ENCODE measurements around the gene ATXN1. TPM values are rescaled to one million over a fixed set of nuclear protein-coding genes. Genes with fewer than 3 reads are reported as not detected.

Gene ATXN1
- total RNA-seq, 1 experiment from 2014 or later: 8.1 TPM

DNA sequence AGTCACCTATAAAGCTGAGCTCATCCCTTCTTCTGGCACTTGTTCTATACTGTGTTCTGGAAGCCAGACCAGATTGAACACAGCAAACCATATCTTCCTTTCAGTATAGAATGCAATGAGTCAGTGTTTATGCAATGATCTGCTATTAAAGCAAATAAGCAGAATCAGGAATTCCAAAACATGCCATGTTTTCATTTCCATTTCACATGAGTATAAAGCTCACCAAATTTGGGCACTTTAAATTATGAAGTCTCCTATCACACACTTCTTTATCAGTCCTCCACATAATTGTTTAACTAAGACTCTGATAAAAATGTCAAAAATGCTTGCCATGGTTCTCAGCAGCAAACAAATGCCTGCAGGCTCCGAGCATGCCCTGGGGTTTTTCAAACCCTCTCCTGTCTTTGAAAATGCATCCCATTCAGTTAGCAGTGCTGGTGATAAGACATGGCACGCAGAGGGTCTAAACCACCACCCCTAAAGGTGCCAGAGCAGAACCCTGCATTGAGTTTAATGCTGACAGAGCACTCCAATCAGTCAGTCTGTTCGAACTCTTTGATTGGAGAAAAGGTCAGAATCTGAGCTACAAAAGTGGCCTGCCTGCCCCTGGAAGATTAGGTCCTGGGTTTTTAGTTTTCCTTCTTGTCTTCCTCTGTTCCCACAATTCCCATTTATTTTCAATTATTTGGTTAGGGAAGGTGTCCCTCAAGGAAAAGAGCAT, 288.8 kb downstream of the ATXN1 start (continued):
- TF ChIP-seq, protein P1, sequence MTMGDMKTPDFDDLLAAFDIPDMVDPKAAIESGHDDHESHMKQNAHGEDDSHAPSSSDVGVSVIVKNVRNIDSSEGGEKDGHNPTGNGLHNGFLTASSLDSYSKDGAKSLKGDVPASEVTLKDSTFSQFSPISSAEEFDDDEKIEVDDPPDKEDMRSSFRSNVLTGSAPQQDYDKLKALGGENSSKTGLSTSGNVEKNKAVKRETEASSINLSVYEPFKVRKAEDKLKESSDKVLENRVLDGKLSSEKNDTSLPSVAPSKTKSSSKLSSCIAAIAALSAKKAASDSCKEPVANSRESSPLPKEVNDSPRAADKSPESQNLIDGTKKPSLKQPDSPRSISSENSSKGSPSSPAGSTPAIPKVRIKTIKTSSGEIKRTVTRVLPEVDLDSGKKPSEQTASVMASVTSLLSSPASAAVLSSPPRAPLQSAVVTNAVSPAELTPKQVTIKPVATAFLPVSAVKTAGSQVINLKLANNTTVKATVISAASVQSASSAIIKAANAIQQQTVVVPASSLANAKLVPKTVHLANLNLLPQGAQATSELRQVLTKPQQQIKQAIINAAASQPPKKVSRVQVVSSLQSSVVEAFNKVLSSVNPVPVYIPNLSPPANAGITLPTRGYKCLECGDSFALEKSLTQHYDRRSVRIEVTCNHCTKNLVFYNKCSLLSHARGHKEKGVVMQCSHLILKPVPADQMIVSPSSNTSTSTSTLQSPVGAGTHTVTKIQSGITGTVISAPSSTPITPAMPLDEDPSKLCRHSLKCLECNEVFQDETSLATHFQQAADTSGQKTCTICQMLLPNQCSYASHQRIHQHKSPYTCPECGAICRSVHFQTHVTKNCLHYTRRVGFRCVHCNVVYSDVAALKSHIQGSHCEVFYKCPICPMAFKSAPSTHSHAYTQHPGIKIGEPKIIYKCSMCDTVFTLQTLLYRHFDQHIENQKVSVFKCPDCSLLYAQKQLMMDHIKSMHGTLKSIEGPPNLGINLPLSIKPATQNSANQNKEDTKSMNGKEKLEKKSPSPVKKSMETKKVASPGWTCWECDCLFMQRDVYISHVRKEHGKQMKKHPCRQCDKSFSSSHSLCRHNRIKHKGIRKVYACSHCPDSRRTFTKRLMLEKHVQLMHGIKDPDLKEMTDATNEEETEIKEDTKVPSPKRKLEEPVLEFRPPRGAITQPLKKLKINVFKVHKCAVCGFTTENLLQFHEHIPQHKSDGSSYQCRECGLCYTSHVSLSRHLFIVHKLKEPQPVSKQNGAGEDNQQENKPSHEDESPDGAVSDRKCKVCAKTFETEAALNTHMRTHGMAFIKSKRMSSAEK (CRISPR knock-in tag; IDR thresholded peaks at IDR 0.05; ENCODE audit: borderline replicate concordance): no peak
- TF ChIP-seq AR (CRISPR knock-in tag; IDR thresholded peaks at IDR 0.05): no peak
- TF ChIP-seq KAT7 (CRISPR knock-in tag; IDR thresholded peaks at IDR 0.05; ENCODE audit: borderline replicate concordance): no peak
- no peak for TF ChIP-seq SMAD3 (CRISPR knock-in tag; IDR thresholded peaks at IDR 0.05; ENCODE audit: borderline replicate concordance)
- TF ChIP-seq TP53 (CRISPR knock-in tag; IDR thresholded peaks at IDR 0.05): no peak
- TF ChIP-seq FOXP4 (CRISPR knock-in tag; IDR thresholded peaks at IDR 0.05): no peak
- TF ChIP-seq ZNF425 (CRISPR knock-in tag; conservative IDR thresholded peaks at IDR 0.05): no peak
- TF ChIP-seq, protein P2, sequence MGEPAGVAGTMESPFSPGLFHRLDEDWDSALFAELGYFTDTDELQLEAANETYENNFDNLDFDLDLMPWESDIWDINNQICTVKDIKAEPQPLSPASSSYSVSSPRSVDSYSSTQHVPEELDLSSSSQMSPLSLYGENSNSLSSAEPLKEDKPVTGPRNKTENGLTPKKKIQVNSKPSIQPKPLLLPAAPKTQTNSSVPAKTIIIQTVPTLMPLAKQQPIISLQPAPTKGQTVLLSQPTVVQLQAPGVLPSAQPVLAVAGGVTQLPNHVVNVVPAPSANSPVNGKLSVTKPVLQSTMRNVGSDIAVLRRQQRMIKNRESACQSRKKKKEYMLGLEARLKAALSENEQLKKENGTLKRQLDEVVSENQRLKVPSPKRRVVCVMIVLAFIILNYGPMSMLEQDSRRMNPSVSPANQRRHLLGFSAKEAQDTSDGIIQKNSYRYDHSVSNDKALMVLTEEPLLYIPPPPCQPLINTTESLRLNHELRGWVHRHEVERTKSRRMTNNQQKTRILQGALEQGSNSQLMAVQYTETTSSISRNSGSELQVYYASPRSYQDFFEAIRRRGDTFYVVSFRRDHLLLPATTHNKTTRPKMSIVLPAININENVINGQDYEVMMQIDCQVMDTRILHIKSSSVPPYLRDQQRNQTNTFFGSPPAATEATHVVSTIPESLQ (CRISPR knock-in tag; IDR thresholded peaks at IDR 0.05): no peak

- no peak overlapping the region for H3K27ac Mint-ChIP-seq
- POLR2A ChIA-PET: no interaction called here
Observed at GRCh38 chr6:16471910-16472297, 289.4 kb downstream of the ATXN1 start.

More at GRCh38 chr6:16471910-16472297, 289.4 kb downstream of the ATXN1 start:
- H3K4me3 Mint-ChIP-seq: no peak overlapping the region
- peaks cover 21% of the 10 kb centered on the region for H3K4me1 Mint-ChIP-seq
- CTCF ChIA-PET: no interaction called here
- no peaks in the 10 kb centered on the region for H3K27me3 Mint-ChIP-seq (ENCODE audit: low read depth)
- peaks cover 3% of the 10 kb centered on the region; the same call in 1 of the 2 replicates for H3K36me3 Mint-ChIP-seq
- no peak for TF ChIP-seq IRF2 (CRISPR knock-in tag; IDR thresholded peaks at IDR 0.05; ENCODE audit: borderline replicate concordance, low read depth)
- no peak for DNase-seq (ENCODE audit: low spot score)
- ATAC-seq: no peak
- peaks cover 10% of the 10 kb centered on the region for H3K9me3 Mint-ChIP-seq

All from WTC11 (cell line).